Lung (tissue), 12 donors: ENCODE measurements around the gene FOXO4. TPM values are rescaled to one million over a fixed set of nuclear protein-coding genes. Genes with fewer than 3 reads are reported as not detected.

Experiments used
- ATAC-seq: fragments of 200-7000 bp; cut with Tn5 transposase; one replicate; pipeline ENCODE4 v1.9.1; 2020; ENCODE audit warnings: moderate number of reproducible peaks; ENCODE audit not compliant: insufficient read depth, low FRiP score
- DNase-seq, 3 donors: peaks; one replicate each; pipeline ENCODE4 v3.0.0-alpha.2; 2013 to 2017
- H3K27ac ChIP-seq, 2 donors: one replicate each; pipeline ENCODE4 v1.5.1; 2013; ENCODE audit warnings: mild to moderate bottlenecking in 2 of 2, moderate library complexity in 2 of 2, control low read depth in 1 of 2, inconsistent platforms in 1 of 2, low read depth in 1 of 2, low read length in 1 of 2
- H3K27me3 ChIP-seq, 3 donors: one replicate each; pipeline ENCODE4 v1.5.1; 2013; ENCODE audit warnings: low read length in 2 of 3; ENCODE audit not compliant: control insufficient read depth in 3 of 3, insufficient read depth in 3 of 3
- H3K36me3 ChIP-seq, 4 donors: one replicate each; pipeline ENCODE4 v1.5.1; 2013; ENCODE audit warnings: low read length in 4 of 4, mild to moderate bottlenecking in 1 of 4, moderate library complexity in 1 of 4; ENCODE audit not compliant: control insufficient read depth in 4 of 4, insufficient read depth in 4 of 4
- H3K4me1 ChIP-seq, 5 donors: one replicate each; pipeline ENCODE4 v1.5.1; 2013; ENCODE audit warnings: low read length in 5 of 5, mild to moderate bottlenecking in 2 of 5, moderate library complexity in 1 of 5; ENCODE audit not compliant: control insufficient read depth in 5 of 5, insufficient read depth in 5 of 5
- H3K4me3 ChIP-seq: one replicate; pipeline ENCODE4 v1.5.1; 2013; ENCODE audit warnings: mild to moderate bottlenecking, control low read depth, moderate library complexity
- H3K9ac ChIP-seq, 2 donors: one replicate each; pipeline ENCODE4 v1.5.1; 2013; ENCODE audit warnings: low read length in 2 of 2, control low read depth in 1 of 2; ENCODE audit not compliant: insufficient read depth in 1 of 2
- H3K9me3 ChIP-seq, 4 donors: one replicate each; pipeline ENCODE4 v1.5.1; 2013; ENCODE audit warnings: low read length in 3 of 4, mild to moderate bottlenecking in 1 of 4, moderate library complexity in 1 of 4; ENCODE audit not compliant: control insufficient read depth in 4 of 4, insufficient read depth in 3 of 4
- WGBS, 2 donors: extraction: QIAGEN DNeasy Blood & Tissue Kit; methylation state at CpG; one replicate each; pipeline ENCODE4 v1.1.7; 2013; 5-methylcytosine and 5-hydroxymethylcytosine counted together
- polyA plus RNA-seq, 2 donors: library from polyadenylated mRNA; stranded (reverse); fragments of 200-250 nt; gene quantifications; one replicate each; pipeline ENCODE4 v1.2.1, GENCODE V29; 2013
- total RNA-seq, 2 donors: library from RNA; depleted of rRNA in 1 of 2; stranded (reverse); fragments of >200 nt in 1 of 2; gene quantifications; one replicate each; pipeline ENCODE4 v1.2.1, GENCODE V29; 2014 to 2021
- TF ChIP-seq, protein P1 (sequence below): IDR thresholded peaks from 2 replicates; pipeline ENCODE4 v1.5.1; 2012; ENCODE audit warnings: mild to moderate bottlenecking; ENCODE audit errors: control extremely low read depth, extremely low read depth
- donor health status: control.
- donor health status: control.
- donor health status: Bipolar disorder and iron deficiency.
- donor health status: healthy.
- donor health status: DM: yes; HTN: yes; CAD: no.

The FOXO4 gene
- total and polyA plus RNA-seq, 4 donors, result 9.4 to 16.3 (median 12.3) TPM

DNA sequence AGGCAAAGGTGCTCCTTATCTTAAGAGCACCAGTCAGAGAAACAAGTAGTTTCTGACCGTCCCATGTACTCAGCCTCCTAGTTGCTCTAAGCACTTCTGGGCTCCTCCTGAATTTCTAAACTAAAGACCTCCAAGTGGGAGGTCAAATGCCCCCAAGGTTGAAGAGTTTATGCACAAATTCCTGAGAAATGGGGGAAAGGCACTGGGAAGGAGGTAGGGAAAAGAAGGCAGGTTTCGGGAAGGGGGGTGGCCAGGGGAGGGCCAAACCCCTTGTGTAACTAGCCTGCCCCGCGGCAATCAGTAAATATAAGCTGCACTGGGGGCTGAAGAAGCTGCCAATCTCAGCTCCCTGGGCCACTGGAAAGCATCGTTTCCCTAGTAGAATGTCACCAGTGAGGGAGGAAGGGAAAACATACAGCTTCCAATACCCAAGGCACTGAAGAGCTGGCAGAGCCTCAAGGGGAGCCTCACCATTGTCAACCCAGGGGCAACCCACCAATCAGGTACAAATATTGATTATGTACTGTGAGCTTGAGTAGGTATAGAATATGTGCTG lies 3.4 kb downstream of the FOXO4 start:
- no peak overlapping the region for H3K27ac ChIP-seq
- H3K9me3 ChIP-seq, result peaks cover 0 to 2% (median 0%) of the 10 kb centered on the region in 4 donors
- H3K9ac ChIP-seq, result no peak overlapping the region
- H3K36me3 ChIP-seq, result no peaks in the 10 kb centered on the region
- DNase-seq (no peak), ATAC-seq (no peak)
- no peak overlapping the region for H3K4me3 ChIP-seq
- H3K4me1 ChIP-seq, result peaks cover 0 to 44% (median 2%) of the 10 kb centered on the region in 5 donors
- 55 to 85% methylated on average over 5 of the region's 5 CpGs for WGBS, 2 donors
- TF ChIP-seq, protein P1, sequence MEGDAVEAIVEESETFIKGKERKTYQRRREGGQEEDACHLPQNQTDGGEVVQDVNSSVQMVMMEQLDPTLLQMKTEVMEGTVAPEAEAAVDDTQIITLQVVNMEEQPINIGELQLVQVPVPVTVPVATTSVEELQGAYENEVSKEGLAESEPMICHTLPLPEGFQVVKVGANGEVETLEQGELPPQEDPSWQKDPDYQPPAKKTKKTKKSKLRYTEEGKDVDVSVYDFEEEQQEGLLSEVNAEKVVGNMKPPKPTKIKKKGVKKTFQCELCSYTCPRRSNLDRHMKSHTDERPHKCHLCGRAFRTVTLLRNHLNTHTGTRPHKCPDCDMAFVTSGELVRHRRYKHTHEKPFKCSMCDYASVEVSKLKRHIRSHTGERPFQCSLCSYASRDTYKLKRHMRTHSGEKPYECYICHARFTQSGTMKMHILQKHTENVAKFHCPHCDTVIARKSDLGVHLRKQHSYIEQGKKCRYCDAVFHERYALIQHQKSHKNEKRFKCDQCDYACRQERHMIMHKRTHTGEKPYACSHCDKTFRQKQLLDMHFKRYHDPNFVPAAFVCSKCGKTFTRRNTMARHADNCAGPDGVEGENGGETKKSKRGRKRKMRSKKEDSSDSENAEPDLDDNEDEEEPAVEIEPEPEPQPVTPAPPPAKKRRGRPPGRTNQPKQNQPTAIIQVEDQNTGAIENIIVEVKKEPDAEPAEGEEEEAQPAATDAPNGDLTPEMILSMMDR, result no peak
- H3K27me3 ChIP-seq, result no peaks in the 10 kb centered on the region

DNA sequence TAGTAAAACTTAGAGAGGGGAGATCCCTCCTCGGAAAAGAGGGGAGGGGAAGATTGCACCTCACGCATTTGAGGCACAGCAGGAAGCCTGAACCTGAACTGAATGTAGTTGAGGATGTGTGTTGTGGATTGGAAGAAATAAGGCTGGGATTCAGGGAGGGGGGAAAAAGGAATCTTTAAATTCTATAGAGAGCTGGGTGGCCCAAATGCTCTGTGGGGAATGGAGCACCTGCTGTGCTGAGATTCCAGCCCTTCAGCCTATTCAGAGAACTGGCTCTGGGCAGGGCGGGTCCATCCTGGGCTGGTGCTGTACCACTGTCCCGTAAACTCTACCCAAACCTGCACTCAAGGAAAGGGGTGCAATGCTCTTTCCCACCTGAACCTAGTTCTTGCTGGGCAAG lies 4.1 kb downstream of the FOXO4 start:
- ATAC-seq, result no peak
- 64 to 92% methylated on average over 4 of the region's 4 CpGs for WGBS, 2 donors
- no peak for DNase-seq
- Histone ChIP-seq H3K36me3 (no peaks in the 10 kb centered on the region), H3K4me1 (peaks cover 0 to 51% (median 4%) of the 10 kb centered on the region in 5 donors), H3K9me3 (peaks cover 0 to 2% (median 0%) of the 10 kb centered on the region in 4 donors), H3K4me3 (no peak overlapping the region), H3K27me3 (no peaks in the 10 kb centered on the region), H3K27ac (no peak overlapping the region), H3K9ac (no peak overlapping the region)
- TF ChIP-seq, protein P1, result no peak

DNA sequence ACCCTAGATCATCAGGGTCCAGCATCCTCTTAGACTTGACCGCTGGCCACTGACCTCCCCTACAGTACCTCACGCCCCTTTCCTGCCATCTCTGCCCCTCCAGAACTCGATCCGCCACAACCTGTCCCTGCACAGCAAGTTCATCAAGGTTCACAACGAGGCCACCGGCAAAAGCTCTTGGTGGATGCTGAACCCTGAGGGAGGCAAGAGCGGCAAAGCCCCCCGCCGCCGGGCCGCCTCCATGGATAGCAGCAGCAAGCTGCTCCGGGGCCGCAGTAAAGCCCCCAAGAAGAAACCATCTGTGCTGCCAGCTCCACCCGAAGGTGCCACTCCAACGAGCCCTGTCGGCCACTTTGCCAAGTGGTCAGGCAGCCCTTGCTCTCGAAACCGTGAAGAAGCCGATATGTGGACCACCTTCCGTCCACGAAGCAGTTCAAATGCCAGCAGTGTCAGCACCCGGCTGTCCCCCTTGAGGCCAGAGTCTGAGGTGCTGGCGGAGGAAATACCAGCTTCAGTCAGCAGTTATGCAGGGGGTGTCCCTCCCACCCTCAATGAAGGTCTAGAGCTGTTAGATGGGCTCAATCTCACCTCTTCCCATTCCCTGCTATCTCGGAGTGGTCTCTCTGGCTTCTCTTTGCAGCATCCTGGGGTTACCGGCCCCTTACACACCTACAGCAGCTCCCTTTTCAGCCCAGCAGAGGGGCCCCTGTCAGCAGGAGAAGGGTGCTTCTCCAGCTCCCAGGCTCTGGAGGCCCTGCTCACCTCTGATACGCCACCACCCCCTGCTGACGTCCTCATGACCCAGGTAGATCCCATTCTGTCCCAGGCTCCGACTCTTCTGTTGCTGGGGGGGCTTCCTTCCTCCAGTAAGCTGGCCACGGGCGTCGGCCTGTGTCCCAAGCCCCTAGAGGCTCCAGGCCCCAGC lies 5.2 kb downstream of the FOXO4 start:
- DNase-seq (no peak), ATAC-seq (no peak)
- TF ChIP-seq, protein P1, result no peak
- Histone ChIP-seq H3K27me3 (no peaks in the 10 kb centered on the region), H3K27ac (no peak overlapping the region), H3K9me3 (peaks cover 0 to 2% (median 0%) of the 10 kb centered on the region in 4 donors), H3K9ac (no peak overlapping the region), H3K4me1 (peaks cover 0 to 52% (median 4%) of the 10 kb centered on the region in 5 donors), H3K4me3 (no peak overlapping the region), H3K36me3 (no peaks in the 10 kb centered on the region)
- 67 to 83% methylated on average over 30 to 31 of the region's 31 CpGs for WGBS, 2 donors
